ENCODE results near the gene DDX51.
"Not testable (repeated sequence)": the region's sequence is repeated elsewhere in the genome, so short reads cannot be mapped to it uniquely, and the experiment has no call there.

DDX51 gene

GRCh38 chr12:132105467-132105866, 38.7 kb downstream of the DDX51 start:
- DNase-seq (ENCODE audit: low read depth), result no peak
- no peak for TF ChIP-seq CTCF (conservative IDR thresholded peaks at IDR 0.05; ENCODE audit: low read depth, low read length)
- no peak overlapping the region for H3K4me3 ChIP-seq (ENCODE audit: low read length)

GRCh38 chr12:132103542-132104308, 40.4 kb downstream of the DDX51 start:
- DNase-seq (ENCODE audit: low read depth), result no peak
- no peak overlapping the region for H3K4me3 ChIP-seq (ENCODE audit: low read length)
- TF ChIP-seq CTCF (conservative IDR thresholded peaks at IDR 0.05; ENCODE audit: low read depth, low read length), result no peak

GRCh38 chr12:132103072-132103471, 41.0 kb downstream of the DDX51 start:
- not testable (repeated sequence) for H3K4me3 ChIP-seq (ENCODE audit: low read length); DNase-seq (ENCODE audit: low read depth)

- DNase-seq (ENCODE audit: low read depth), result no peak
- no peak for TF ChIP-seq CTCF (conservative IDR thresholded peaks at IDR 0.05; ENCODE audit: low read depth, low read length)
- H3K4me3 ChIP-seq (ENCODE audit: low read length), result no peak overlapping the region
Observed at GRCh38 chr12:132102297-132102696, 41.8 kb downstream of the DDX51 start.

DNA sequence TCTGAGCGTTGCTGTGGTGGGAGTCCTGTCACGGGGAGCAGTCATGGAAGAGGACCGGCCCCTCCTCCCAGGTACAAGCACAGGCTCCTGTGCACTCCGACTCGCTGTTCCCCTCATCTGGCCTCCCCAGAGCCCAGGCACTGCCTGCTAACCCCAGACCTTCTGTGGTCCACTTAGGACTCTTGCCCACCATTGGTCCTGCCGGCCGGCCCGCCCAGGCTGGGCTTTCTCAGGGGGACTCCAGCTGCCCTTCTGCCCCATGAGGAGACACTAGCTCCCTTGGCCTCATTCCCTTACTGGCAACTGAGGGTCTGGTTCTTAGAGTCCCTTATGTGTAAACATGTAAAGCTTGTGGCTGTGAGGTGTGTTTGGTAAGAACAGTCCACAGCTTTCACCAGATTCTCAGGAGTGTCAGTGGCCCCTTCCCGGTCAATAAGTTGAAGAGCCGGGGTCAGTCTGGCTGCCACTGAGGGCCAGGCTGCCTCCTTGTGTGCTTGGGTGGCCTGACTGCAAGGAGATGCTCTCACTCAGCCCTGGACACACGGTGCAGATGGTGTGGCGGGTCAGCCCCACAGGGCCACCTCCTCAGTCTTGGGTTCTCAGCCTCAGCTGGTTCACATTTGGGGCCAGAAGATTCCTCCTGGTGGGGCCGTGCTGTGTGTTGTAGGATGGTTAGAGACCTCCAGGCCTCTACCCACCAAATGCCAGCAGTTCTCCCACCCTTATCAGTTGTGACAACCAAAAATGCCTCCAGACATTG, 43.6 kb downstream of the DDX51 start:
- TF ChIP-seq CTCF (conservative IDR thresholded peaks at IDR 0.05; ENCODE audit: low read depth, low read length), result no peak
- DNase-seq (ENCODE audit: low read depth), result no peak

GRCh38 chr12:132099739-132100138, 44.4 kb downstream of the DDX51 start:
- no peak for TF ChIP-seq CTCF (conservative IDR thresholded peaks at IDR 0.05; ENCODE audit: low read depth, low read length)
- no peak for DNase-seq (ENCODE audit: low read depth)
- no peak overlapping the region for H3K4me3 ChIP-seq (ENCODE audit: low read length)

More for the DNA sequence above, 43.6 kb downstream of the DDX51 start:
- no peak overlapping the region for H3K4me3 ChIP-seq (ENCODE audit: low read length)

DNA sequence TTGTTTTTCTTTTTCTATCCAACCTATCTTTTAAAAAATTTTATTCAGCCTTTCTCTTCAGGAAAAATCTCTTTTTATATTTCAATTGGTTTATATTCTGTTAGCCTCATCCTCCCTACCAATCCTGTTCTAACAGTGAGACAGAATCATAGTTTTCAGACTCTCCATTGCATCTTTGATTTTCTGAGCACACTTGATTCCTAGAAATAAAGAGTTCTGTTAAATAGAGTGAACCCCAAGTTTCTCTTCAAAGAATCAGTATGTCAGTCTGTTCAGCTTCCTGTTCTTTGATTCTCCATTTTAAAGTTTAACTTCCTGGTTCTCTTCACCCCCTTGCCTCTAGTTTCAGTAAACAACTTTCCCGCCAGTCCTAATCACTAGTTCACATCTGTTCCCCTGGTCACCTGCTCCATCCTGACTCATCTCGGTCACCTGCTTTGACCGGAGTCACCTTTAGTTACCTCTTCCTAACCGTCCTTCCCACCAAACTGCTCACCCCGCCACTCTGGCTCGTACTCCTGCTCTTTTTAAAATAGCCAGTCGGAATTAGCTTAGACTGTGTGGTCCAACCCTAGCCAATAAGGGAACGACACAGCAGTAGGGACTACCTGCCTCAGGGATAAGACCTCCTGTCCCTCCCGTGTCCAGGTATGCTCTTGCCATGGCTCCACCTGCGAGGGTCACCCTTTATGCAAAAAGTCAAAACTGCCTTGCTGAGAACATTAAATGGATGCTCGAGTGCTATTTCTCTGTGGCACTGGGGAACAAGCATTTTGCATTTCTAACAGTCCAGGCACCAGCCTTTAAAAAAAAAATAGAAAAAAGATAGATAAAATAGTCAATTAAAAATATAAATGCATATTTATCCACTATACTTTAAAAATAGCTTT, 48.4 kb downstream of the DDX51 start:
- no peak overlapping the region for H3K4me3 ChIP-seq (ENCODE audit: low read length)
- no peak for TF ChIP-seq CTCF (conservative IDR thresholded peaks at IDR 0.05; ENCODE audit: low read depth, low read length)
- no peak for DNase-seq (ENCODE audit: low read depth)

All from retinal pigment epithelial cell (primary cell).